Body of pancreas (tissue), 4 donors: ENCODE results near the gene ACCS.

Experiments
- POLR2A ChIP-seq, 3 donors: fragments of 450-650 bp; IDR thresholded peaks; one replicate each; pipeline ENCODE4 v1.6.1; 2016; ENCODE audit warnings: antibody characterized with exemption in 3 of 3, mild to moderate bottlenecking in 2 of 3
- TF ChIP-seq, protein P1 (sequence below), 7 experiments: fragments of 450-650 bp in 4 of 7; fragments of 200-600 bp in 3 of 7; sonication (generic) in 3 of 7; IDR thresholded peaks; one replicate each; pipeline ENCODE4 v1.5.1; 2016 to 2019; ENCODE audit warnings: antibody characterized with exemption in 7 of 7

DNA sequence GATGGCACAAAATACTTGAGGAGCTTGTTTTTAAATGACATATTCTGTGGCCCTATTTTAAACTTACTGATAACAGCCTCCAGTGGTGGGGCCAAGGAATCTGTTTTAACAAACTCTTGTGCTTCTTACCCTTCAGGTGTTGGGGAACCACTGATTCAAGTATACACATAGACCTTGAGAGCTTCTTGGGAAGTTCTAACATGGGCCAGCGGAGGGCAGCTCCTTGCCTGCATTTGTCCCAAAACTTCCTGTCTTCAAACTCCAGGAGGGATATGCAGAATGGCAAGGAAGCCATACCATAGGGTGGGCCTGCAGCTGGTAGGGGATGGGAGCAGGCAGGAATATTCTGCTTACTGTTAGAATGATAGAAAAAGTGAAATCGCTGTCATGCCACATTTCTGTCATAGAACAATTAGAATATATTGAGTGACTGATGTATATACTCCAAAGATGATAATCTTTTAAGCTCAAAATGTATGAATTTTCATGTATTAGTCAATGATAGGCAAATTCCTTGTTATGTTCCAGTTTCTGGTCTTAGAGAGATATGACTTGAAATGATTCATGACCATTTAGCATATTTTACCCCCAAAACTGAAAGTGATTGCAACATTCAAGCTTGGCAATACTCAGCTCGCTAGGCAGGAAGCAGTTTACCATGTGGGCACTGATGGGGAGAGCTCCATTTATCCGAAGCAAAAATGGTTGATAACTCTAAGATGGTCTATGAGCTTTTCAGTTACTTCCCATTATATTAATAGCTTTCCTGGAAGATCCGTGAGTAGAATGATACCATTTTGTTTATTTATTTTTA is 38.6 kb downstream of the ACCS start:
- no peak for TF ChIP-seq POLR2A (IDR thresholded peaks at IDR 0.05)
- TF ChIP-seq, protein P1, sequence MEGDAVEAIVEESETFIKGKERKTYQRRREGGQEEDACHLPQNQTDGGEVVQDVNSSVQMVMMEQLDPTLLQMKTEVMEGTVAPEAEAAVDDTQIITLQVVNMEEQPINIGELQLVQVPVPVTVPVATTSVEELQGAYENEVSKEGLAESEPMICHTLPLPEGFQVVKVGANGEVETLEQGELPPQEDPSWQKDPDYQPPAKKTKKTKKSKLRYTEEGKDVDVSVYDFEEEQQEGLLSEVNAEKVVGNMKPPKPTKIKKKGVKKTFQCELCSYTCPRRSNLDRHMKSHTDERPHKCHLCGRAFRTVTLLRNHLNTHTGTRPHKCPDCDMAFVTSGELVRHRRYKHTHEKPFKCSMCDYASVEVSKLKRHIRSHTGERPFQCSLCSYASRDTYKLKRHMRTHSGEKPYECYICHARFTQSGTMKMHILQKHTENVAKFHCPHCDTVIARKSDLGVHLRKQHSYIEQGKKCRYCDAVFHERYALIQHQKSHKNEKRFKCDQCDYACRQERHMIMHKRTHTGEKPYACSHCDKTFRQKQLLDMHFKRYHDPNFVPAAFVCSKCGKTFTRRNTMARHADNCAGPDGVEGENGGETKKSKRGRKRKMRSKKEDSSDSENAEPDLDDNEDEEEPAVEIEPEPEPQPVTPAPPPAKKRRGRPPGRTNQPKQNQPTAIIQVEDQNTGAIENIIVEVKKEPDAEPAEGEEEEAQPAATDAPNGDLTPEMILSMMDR (IDR thresholded peaks at IDR 0.05) = no peak
